ENCODE data around the gene ABCG5.
A peak's percentile ranks its signal among the peaks of the same experiment; 100 is the strongest.

Gene ABCG5

DNA sequence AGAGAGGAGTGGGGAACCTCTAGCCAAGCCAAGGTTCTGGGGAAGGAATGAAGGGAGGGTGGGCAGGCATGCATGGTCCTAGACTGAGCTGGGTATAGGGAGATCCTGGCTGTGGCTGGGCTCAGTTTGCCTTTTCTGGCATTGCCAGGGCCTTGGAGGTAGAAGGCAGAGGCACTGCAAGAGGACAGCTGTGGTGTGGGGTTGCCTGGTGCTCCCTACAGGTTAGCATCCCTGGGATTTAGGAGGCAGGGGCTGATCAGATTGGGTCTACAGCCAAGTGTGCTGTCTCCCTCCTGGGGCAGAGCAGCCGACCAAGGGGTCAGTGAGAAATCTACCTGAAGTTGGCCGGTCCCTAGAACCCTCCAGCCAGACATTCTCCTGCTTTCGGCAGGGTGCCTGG is 16.0 kb upstream of the ABCG5 start:
- WGBS, 2 donors (ENCODE audit: extremely low coverage in 2 of 2, insufficient read length in 2 of 2, insufficient replicate concordance in 1 of 2): no CpG with 5 or more reads among the region's 3 CpGs
- no peak overlapping the region for H2BK15ac ChIP-seq (ENCODE audit: low read length)
- no peak overlapping the region for H3K18ac ChIP-seq (ENCODE audit: low read length)
- no peak overlapping the region for H3K4me2 ChIP-seq (ENCODE audit: insufficient read depth, low read length, poor library complexity, severe bottlenecking)
- H2BK5ac ChIP-seq (ENCODE audit: low read length): no peak overlapping the region
- H4K91ac ChIP-seq (ENCODE audit: low read depth, low read length, poor library complexity): no peak overlapping the region
- peaks cover 0 to 6% (median 0%) of the 10 kb centered on the region in 3 experiments for H3K27me3 ChIP-seq (ENCODE audit: control insufficient read depth in 3 of 3, insufficient read depth in 3 of 3, low read depth in 1 of 3, low read length in 3 of 3)
- no peak overlapping the region for H3K4me3 ChIP-seq (ENCODE audit: low read length in 2 of 2)
- H2BK12ac ChIP-seq (ENCODE audit: low read length): no peak overlapping the region
- peak overlapping the region; percentile 51 for H2AK5ac ChIP-seq (ENCODE audit: low read depth, low read length)
- no peak overlapping the region for H2AFZ ChIP-seq (ENCODE audit: low read length)
- H3K79me1 ChIP-seq (ENCODE audit: low read depth, low read length): no peaks in the 10 kb centered on the region
- no peak overlapping the region for H3K23ac ChIP-seq (ENCODE audit: low read depth, low read length, poor library complexity)
- DNase-seq (ENCODE audit: low spot score): no peak
- H3K27ac ChIP-seq (replicated peaks; ENCODE audit: low read length): no peak overlapping the region
- no peaks in the 10 kb centered on the region for H3K36me3 ChIP-seq (replicated peaks in 1 of 2; ENCODE audit: control insufficient read depth in 2 of 2, insufficient read depth in 2 of 2, low read length in 2 of 2)
- H2BK120ac ChIP-seq (ENCODE audit: low read depth, low read length): no peak overlapping the region
- no peak overlapping the region for H4K8ac ChIP-seq (ENCODE audit: low read depth, low read length)
- H3K4me1 ChIP-seq (ENCODE audit: control insufficient read depth in 2 of 2, insufficient read depth in 1 of 2, low read depth in 1 of 2, low read length in 2 of 2): no peaks in the 10 kb centered on the region
- H3K4ac ChIP-seq (ENCODE audit: low read length): no peak overlapping the region
- H3K9me3 ChIP-seq (replicated peaks in 1 of 2; ENCODE audit: control insufficient read depth in 2 of 2, insufficient read depth in 1 of 2, low read depth in 1 of 2, low read length in 2 of 2): no peaks in the 10 kb centered on the region
- no peak overlapping the region for H3K9ac ChIP-seq (ENCODE audit: low read depth, low read length, poor library complexity)
- H3K14ac ChIP-seq (ENCODE audit: low read length): no peak overlapping the region

DNA sequence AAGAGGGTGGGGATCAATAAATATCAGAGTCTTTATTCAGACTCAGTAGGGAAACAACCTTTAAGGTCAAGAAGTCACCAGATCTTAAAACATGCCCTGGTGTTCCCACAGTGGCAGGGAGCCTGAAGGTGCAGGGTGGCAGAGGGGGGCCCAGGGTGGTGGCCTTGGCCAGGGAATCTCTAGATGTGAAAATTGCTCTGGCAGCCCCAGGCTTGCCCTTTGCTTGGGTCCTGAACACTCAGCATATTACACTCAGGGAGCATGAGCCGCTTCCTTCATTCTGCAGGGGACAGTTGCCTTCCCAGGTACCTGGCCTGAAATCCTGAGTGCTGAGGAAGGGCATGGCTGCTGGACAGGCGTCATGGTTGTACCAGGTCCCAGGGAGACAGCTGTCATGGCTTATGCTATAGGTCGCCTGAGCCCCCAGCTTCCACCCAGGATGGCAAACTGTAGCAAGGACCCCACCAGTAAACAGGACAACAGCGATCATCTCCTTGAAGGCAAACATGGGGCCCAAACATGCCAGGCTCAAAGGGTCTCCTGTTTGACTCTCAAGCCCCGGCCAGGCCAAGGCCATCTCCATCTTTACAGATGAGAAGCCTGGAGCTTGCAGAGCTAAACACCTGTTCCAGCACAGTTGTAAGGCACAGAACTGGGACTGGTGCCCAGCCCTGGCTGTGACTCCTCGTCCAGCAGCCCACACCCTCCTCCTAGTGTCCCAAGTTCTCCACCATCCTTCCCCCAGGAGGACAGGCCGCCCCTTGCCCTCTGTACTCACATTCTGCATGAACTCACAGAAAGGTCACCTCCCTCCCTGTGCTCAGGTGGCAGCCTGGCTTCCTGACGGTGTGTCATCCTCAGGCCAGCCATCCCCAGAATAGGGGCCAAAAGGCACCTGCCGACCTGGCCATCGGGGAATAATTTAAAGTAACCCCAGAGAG is 14.8 kb upstream of the ABCG5 start:
- WGBS, 2 donors (ENCODE audit: extremely low coverage in 2 of 2, insufficient read length in 2 of 2, insufficient replicate concordance in 1 of 2): no CpG with 5 or more reads among the region's 10 CpGs
- DNase-seq (ENCODE audit: low spot score): no peak
- peak overlapping the region; percentile 7 for H3K9ac ChIP-seq (ENCODE audit: low read depth, low read length, poor library complexity)

DNA sequence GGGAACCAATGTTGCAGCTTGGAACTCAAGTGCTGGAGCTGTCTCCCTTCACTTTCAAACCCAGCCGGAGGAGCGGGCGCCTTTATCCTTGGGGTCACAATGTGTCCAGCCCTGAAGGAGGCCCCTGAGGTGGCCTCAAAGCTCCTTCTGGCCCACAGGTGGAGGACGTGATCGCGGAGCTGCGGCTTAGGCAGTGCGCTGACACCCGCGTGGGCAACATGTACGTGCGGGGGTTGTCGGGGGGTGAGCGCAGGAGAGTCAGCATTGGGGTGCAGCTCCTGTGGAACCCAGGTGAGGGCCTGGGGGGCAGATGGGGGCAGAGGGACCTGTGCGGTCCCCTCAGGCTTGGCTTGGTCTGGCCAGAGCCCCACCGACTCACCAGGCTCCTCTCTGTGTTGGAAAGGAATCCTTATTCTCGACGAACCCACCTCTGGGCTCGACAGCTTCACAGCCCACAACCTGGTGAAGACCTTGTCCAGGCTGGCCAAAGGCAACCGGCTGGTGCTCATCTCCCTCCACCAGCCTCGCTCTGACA is 13.6 kb upstream of the ABCG5 start:
- H2BK12ac ChIP-seq (ENCODE audit: low read length): no peak overlapping the region
- H3K4ac ChIP-seq (ENCODE audit: low read length): no peak overlapping the region
- H2AFZ ChIP-seq (ENCODE audit: low read length): no peak overlapping the region
- H4K91ac ChIP-seq (ENCODE audit: low read depth, low read length, poor library complexity): no peak overlapping the region
- no peak overlapping the region for H3K4me3 ChIP-seq (ENCODE audit: low read length in 2 of 2)
- no peak overlapping the region for H3K18ac ChIP-seq (ENCODE audit: low read length)
- peak overlapping the region; percentile 43 for H3K23ac ChIP-seq (ENCODE audit: low read depth, low read length, poor library complexity)
- peak overlapping the region; percentile 20 for H2BK120ac ChIP-seq (ENCODE audit: low read depth, low read length)
- WGBS, 2 donors (ENCODE audit: extremely low coverage in 2 of 2, insufficient read length in 2 of 2, insufficient replicate concordance in 1 of 2): no CpG with 5 or more reads among the region's 21 CpGs
- no peak overlapping the region for H4K8ac ChIP-seq (ENCODE audit: low read depth, low read length)
- no peaks in the 10 kb centered on the region for H3K79me1 ChIP-seq (ENCODE audit: low read depth, low read length)
- peak overlapping the region; percentile 80 for H2BK5ac ChIP-seq (ENCODE audit: low read length)
- DNase-seq (ENCODE audit: low spot score): no peak
- no peak overlapping the region for H3K4me2 ChIP-seq (ENCODE audit: insufficient read depth, low read length, poor library complexity, severe bottlenecking)
- H3K4me1 ChIP-seq (ENCODE audit: control insufficient read depth in 2 of 2, insufficient read depth in 1 of 2, low read depth in 1 of 2, low read length in 2 of 2): no peaks in the 10 kb centered on the region
- H3K9ac ChIP-seq (ENCODE audit: low read depth, low read length, poor library complexity): no peak overlapping the region
- H2BK15ac ChIP-seq (ENCODE audit: low read length): no peak overlapping the region
- H3K36me3 ChIP-seq (replicated peaks in 1 of 2; ENCODE audit: control insufficient read depth in 2 of 2, insufficient read depth in 2 of 2, low read length in 2 of 2): no peaks in the 10 kb centered on the region
- no peak overlapping the region for H2AK5ac ChIP-seq (ENCODE audit: low read depth, low read length)
- H3K27ac ChIP-seq (replicated peaks; ENCODE audit: low read length): no peak overlapping the region
- H3K27me3 ChIP-seq (ENCODE audit: control insufficient read depth in 3 of 3, insufficient read depth in 3 of 3, low read depth in 1 of 3, low read length in 3 of 3): peaks cover 0 to 6% (median 0%) of the 10 kb centered on the region in 3 experiments
- H3K14ac ChIP-seq (ENCODE audit: low read length): peak overlapping the region; percentile 75
- H3K9me3 ChIP-seq (replicated peaks in 1 of 2; ENCODE audit: control insufficient read depth in 2 of 2, insufficient read depth in 1 of 2, low read depth in 1 of 2, low read length in 2 of 2): no peaks in the 10 kb centered on the region

More for the DNA sequence above, 14.8 kb upstream of the ABCG5 start:
- Histone ChIP-seq H3K27me3 (ENCODE audit: control insufficient read depth in 3 of 3, insufficient read depth in 3 of 3, low read depth in 1 of 3, low read length in 3 of 3) (peaks cover 0 to 6% (median 0%) of the 10 kb centered on the region in 3 experiments), H3K4me1 (ENCODE audit: control insufficient read depth in 2 of 2, insufficient read depth in 1 of 2, low read depth in 1 of 2, low read length in 2 of 2) (no peaks in the 10 kb centered on the region), H3K4me3 (ENCODE audit: low read length in 2 of 2) (no peak overlapping the region), H3K36me3 (replicated peaks in 1 of 2; ENCODE audit: control insufficient read depth in 2 of 2, insufficient read depth in 2 of 2, low read length in 2 of 2) (no peaks in the 10 kb centered on the region), H3K23ac (ENCODE audit: low read depth, low read length, poor library complexity) (no peak overlapping the region), H3K14ac (ENCODE audit: low read length) (no peak overlapping the region), H2AFZ (ENCODE audit: low read length) (no peak overlapping the region), H2BK120ac (ENCODE audit: low read depth, low read length) (no peak overlapping the region), H2AK5ac (ENCODE audit: low read depth, low read length) (no peak overlapping the region), H3K79me1 (ENCODE audit: low read depth, low read length) (no peaks in the 10 kb centered on the region), H3K4ac (ENCODE audit: low read length) (no peak overlapping the region), H3K9me3 (replicated peaks in 1 of 2; ENCODE audit: control insufficient read depth in 2 of 2, insufficient read depth in 1 of 2, low read depth in 1 of 2, low read length in 2 of 2) (no peaks in the 10 kb centered on the region), H3K4me2 (ENCODE audit: insufficient read depth, low read length, poor library complexity, severe bottlenecking) (no peak overlapping the region), H2BK5ac (ENCODE audit: low read length) (no peak overlapping the region), H3K27ac (replicated peaks; ENCODE audit: low read length) (no peak overlapping the region), H4K8ac (ENCODE audit: low read depth, low read length) (no peak overlapping the region), H2BK15ac (ENCODE audit: low read length) (peak overlapping the region; percentile 51), H3K18ac (ENCODE audit: low read length) (no peak overlapping the region), H4K91ac (ENCODE audit: low read depth, low read length, poor library complexity) (no peak overlapping the region), H2BK12ac (ENCODE audit: low read length) (no peak overlapping the region)

Measured in neuronal stem cell (in vitro differentiated cells).